Panc1 (cell line): Measurements from ENCODE around the gene PPP1R7. TPM values are rescaled to one million over a fixed set of nuclear protein-coding genes. Genes with fewer than 3 reads are reported as not detected.
"Not testable (repeated sequence)": the region's sequence is repeated elsewhere in the genome, so short reads cannot be mapped to it uniquely, and the experiment has no call there.

Source experiments
- ATAC-seq: fragments of 200-7000 bp; cut with Tn5 transposase; 2 replicates; pipeline ENCODE4 v1.9.1; 2020; ENCODE audit warnings: mild to moderate bottlenecking, moderate library complexity
- BruUV-seq: library from RNA; stranded (reverse); fragments of 400-500 nt; replicated peaks from 2 replicates; lab custom pipeline; 2021; lab: Mats Ljungman, UMichigan
- CTCF ChIA-PET: fragments of 300-600 bp; sonication (Branson Sonifier 250); formaldehyde crosslinking; loops from one replicate; lab custom pipeline; 2022; ENCODE audit warnings: antibody characterized with exemption; lab: Charles Lee
- POLR2A ChIA-PET: fragments of 300-600 bp; sonication (Branson Sonifier 250); formaldehyde crosslinking; loops from one replicate; lab custom pipeline; 2022; ENCODE audit warnings: antibody characterized with exemption; lab: Charles Lee
- DNase-seq: peaks from one replicate; pipeline ENCODE4 v3.0.0-alpha.2; 2010; ENCODE audit warnings: low read depth, low spot score
- H3K27ac ChIP-seq: 2 replicates; pipeline ENCODE4 v1.5.1; 2011; ENCODE audit warnings: mild to moderate bottlenecking, low read length, inconsistent platforms
- H3K27me3 ChIP-seq: fragments of 200-500 bp; sonication (Bioruptor generic); 2 replicates; pipeline ENCODE4 v1.6.0; 2014; ENCODE audit warnings: low read length, inconsistent platforms; ENCODE audit not compliant: control insufficient read depth, insufficient read depth
- H3K36me3 ChIP-seq: fragments of 200-500 bp; sonication (Bioruptor generic); 2 replicates; pipeline ENCODE4 v1.5.1; 2014; ENCODE audit warnings: inconsistent platforms, mild to moderate bottlenecking, low read length, moderate library complexity; ENCODE audit not compliant: control insufficient read depth, insufficient read depth
- H3K4me1 ChIP-seq: 2 replicates; pipeline ENCODE4 v1.5.1; 2011; ENCODE audit warnings: inconsistent platforms, mild to moderate bottlenecking, low read length, moderate library complexity; ENCODE audit not compliant: control insufficient read depth, insufficient read depth
- H3K4me3 ChIP-seq, 2 experiments: 2 replicates each; pipeline ENCODE4 v1.5.1; 2011 to 2012; ENCODE audit warnings: low read depth in 2 of 2, low read length in 2 of 2, mild to moderate bottlenecking in 2 of 2, inconsistent platforms in 1 of 2, moderate library complexity in 1 of 2
- H3K9me3 ChIP-seq: fragments of 200-500 bp; sonication (Bioruptor generic); 2 replicates; pipeline ENCODE4 v1.5.1; 2014; ENCODE audit warnings: low read depth, mild to moderate bottlenecking, inconsistent platforms, low read length, moderate library complexity; ENCODE audit not compliant: control insufficient read depth, insufficient read depth
- POLR2AphosphoS5 ChIP-seq: IDR thresholded peaks from 2 replicates; pipeline ENCODE4 v1.6.1; 2012; ENCODE audit warnings: mild to moderate bottlenecking, low read depth, low read length, moderate library complexity
- REST ChIP-seq, 2 experiments: IDR thresholded peaks; 2 replicates each; pipeline ENCODE4 v1.6.1; 2011 to 2012; ENCODE audit warnings: low read depth in 2 of 2, control low read depth in 1 of 2, low read length in 1 of 2, mild to moderate bottlenecking in 1 of 2, moderate library complexity in 1 of 2; ENCODE audit not compliant: insufficient read depth in 1 of 2
- SIN3A ChIP-seq: IDR thresholded peaks from 2 replicates; pipeline ENCODE4 v1.6.1; 2012; ENCODE audit warnings: low read depth, mild to moderate bottlenecking, low read length, moderate library complexity, borderline replicate concordance; ENCODE audit not compliant: insufficient read depth
- TCF7L2 ChIP-seq: IDR thresholded peaks from 2 replicates; pipeline ENCODE4 v1.6.1; 2011; ENCODE audit warnings: mild to moderate bottlenecking, low read depth, low read length, inconsistent platforms
- in situ Hi-C: cut with HindIII; loops from 2 replicates; pipeline ENCODE4 v1.10.0; 2016; ENCODE audit warnings: low sequenced_read_pairs, low pct_unique_long_range_greater_than_20kb
- intact Hi-C: fragments of 100-400 bp; cut with micrococcal nuclease; formaldehyde crosslinking; loops from one replicate; pipeline ENCODE4 v1.10.0; 2022; ENCODE audit not compliant: unreplicated experiment
- total RNA-seq: library from RNA; stranded (reverse); gene quantifications from one replicate; pipeline ENCODE4 v1.2.1, GENCODE V29; 2021; ENCODE audit not compliant: unreplicated experiment
- TF ChIP-seq, protein P1 (sequence below): fragments of 450-650 bp; IDR thresholded peaks from 2 replicates; pipeline ENCODE4 v1.5.1; 2017; ENCODE audit warnings: mild to moderate bottlenecking

The PPP1R7 gene
- total RNA-seq, 1 experiment from 2014 or later, result 64.2 TPM

GRCh38 chr2:241195506-241196130 lies 45.4 kb downstream of the PPP1R7 start:
- no peak for ATAC-seq
- Histone ChIP-seq H3K4me1 (no peaks in the 10 kb centered on the region), H3K9me3 (no peaks in the 10 kb centered on the region), H3K27me3 (no peaks in the 10 kb centered on the region), H3K4me3 (no peak overlapping the region), H3K27ac (no peak overlapping the region), H3K36me3 (no peaks in the 10 kb centered on the region)
- intact Hi-C loops (no loop called here), in situ Hi-C loops (no loop called here)
- POLR2A ChIA-PET, result no interaction called here
- BruUV-seq, result no TSS peak
- DNase-seq, result no peak
- no peak for TF ChIP-seq SIN3A
- no peak for TF ChIP-seq TCF7L2
- TF ChIP-seq, protein P1, sequence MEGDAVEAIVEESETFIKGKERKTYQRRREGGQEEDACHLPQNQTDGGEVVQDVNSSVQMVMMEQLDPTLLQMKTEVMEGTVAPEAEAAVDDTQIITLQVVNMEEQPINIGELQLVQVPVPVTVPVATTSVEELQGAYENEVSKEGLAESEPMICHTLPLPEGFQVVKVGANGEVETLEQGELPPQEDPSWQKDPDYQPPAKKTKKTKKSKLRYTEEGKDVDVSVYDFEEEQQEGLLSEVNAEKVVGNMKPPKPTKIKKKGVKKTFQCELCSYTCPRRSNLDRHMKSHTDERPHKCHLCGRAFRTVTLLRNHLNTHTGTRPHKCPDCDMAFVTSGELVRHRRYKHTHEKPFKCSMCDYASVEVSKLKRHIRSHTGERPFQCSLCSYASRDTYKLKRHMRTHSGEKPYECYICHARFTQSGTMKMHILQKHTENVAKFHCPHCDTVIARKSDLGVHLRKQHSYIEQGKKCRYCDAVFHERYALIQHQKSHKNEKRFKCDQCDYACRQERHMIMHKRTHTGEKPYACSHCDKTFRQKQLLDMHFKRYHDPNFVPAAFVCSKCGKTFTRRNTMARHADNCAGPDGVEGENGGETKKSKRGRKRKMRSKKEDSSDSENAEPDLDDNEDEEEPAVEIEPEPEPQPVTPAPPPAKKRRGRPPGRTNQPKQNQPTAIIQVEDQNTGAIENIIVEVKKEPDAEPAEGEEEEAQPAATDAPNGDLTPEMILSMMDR, result no peak
- TF ChIP-seq REST (IDR thresholded peaks at IDR 0.05; ENCODE audit: insufficient read depth in 1 of 2, low read depth in 2 of 2, low read length in 1 of 2), result no peak
- TF ChIP-seq POLR2AphosphoS5, result no peak
- CTCF ChIA-PET, result no interaction called here

DNA sequence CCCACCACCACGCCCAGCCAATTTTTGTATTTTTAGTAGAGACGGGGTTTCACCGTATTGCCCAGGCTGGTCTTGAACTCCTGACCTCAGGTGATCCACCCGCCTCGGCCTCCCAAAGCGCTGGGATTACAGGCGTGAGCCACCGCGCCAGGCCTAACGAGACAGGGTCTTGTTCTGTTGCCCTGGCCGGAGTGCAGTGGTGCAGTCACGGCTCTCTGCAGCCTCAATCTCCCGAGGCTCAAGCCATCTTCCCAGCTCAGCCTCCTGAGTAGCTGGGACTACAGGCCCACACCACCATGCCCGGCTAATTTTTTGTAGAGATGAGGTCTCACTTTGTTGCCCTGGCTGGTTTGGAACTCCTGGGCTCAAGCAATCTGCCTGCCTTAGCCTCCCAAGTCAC lies 47.0 kb downstream of the PPP1R7 start:
- CTCF ChIA-PET, H3K4me1 ChIP-seq, intact Hi-C loops, H3K9me3 ChIP-seq, H3K36me3 ChIP-seq, H3K27me3 ChIP-seq, ATAC-seq, H3K27ac ChIP-seq, DNase-seq, POLR2A ChIA-PET, BruUV-seq, in situ Hi-C loops, H3K4me3 ChIP-seq: not testable (repeated sequence)

DNA sequence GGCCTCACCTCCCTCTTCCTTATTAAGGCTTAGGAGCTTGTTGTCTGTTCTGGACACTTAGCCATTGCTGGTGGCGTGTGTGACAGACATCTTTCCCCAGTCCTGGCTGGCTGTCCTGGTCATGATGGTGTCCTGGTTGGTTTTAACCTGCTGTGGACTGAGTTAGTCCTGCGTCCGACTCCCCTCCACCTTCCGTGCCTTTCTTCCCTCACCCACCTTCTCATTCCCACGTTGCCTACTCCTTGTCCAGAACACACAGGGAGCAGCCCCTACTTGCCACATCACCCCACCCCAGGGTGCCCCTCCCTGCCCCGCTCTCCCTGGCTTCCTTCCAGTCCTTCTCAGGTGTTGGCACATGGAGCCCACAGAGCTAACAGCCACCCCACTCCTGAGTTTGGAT lies 47.7 kb downstream of the PPP1R7 start:
- intact Hi-C loops (no loop called here), in situ Hi-C loops (no loop called here)
- CTCF ChIA-PET, result no interaction called here
- no peak for DNase-seq
- H3K4me1 ChIP-seq, result no peaks in the 10 kb centered on the region
- no peak overlapping the region for H3K27ac ChIP-seq
- no peak for ATAC-seq
- no peak overlapping the region for H3K4me3 ChIP-seq
- no peaks in the 10 kb centered on the region for H3K9me3 ChIP-seq
- H3K36me3 ChIP-seq, result no peaks in the 10 kb centered on the region
- POLR2A ChIA-PET, result no interaction called here
- no peaks in the 10 kb centered on the region for H3K27me3 ChIP-seq
- BruUV-seq, result no TSS peak
- TF ChIP-seq, protein P1, result no peak
- TF ChIP-seq POLR2AphosphoS5 (no peak), SIN3A (no peak), TCF7L2 (no peak), REST (IDR thresholded peaks at IDR 0.05; ENCODE audit: insufficient read depth in 1 of 2, low read depth in 2 of 2, low read length in 1 of 2) (no peak)
